KMS-11 (cell line): Measurements from ENCODE around the gene RETSAT.
"Not testable (repeated sequence)": the region's sequence is repeated elsewhere in the genome, so short reads cannot be mapped to it uniquely, and the experiment has no call there.

Experiments used
- H2AFZ ChIP-seq: fragments of 200-600 bp; sonication (generic); 2 replicates; pipeline ENCODE4 v1.6.1; 2016; ENCODE audit warnings: antibody characterized with exemption, mixed run types, low read depth
- H3K27ac ChIP-seq: fragments of 200-600 bp; sonication (generic); 2 replicates; pipeline ENCODE4 v1.6.1; 2016; ENCODE audit warnings: mild to moderate bottlenecking, mixed run types
- H3K27me3 ChIP-seq: fragments of 200-600 bp; sonication (generic); 2 replicates; pipeline ENCODE4 v1.6.1; 2017; ENCODE audit warnings: mild to moderate bottlenecking, low read depth, mixed run types, moderate library complexity; ENCODE audit not compliant: insufficient read depth
- H3K36me3 ChIP-seq: fragments of 200-600 bp; sonication (generic); 2 replicates; pipeline ENCODE4 v1.6.1; 2017; ENCODE audit warnings: mild to moderate bottlenecking, mixed run types; ENCODE audit not compliant: insufficient read depth
- H3K4me1 ChIP-seq: fragments of 200-600 bp; sonication (generic); 2 replicates; pipeline ENCODE4 v1.6.1; 2016; ENCODE audit warnings: mild to moderate bottlenecking, low read depth, mixed run types; ENCODE audit not compliant: poor library complexity, severe bottlenecking
- H3K4me2 ChIP-seq: fragments of 200-600 bp; sonication (generic); 2 replicates; pipeline ENCODE4 v1.7.0; 2016; ENCODE audit warnings: mild to moderate bottlenecking, mixed run types
- H3K4me3 ChIP-seq: fragments of 200-600 bp; sonication (generic); IDR thresholded peaks from 2 replicates; pipeline ENCODE4 v1.6.1; 2017; ENCODE audit warnings: low read depth, low read length, mixed read lengths; ENCODE audit not compliant: insufficient read depth
- H3K79me2 ChIP-seq: fragments of 200-600 bp; sonication (generic); 2 replicates; pipeline ENCODE4 v1.6.1; 2016; ENCODE audit warnings: low read depth, mixed run types; ENCODE audit not compliant: insufficient read depth
- H3K9ac ChIP-seq: fragments of 200-600 bp; sonication (generic); 2 replicates; pipeline ENCODE4 v1.6.1; 2016; ENCODE audit warnings: mild to moderate bottlenecking, mixed run types
- H4K20me1 ChIP-seq: fragments of 200-600 bp; sonication (generic); 2 replicates; pipeline ENCODE4 v1.6.1; 2016; ENCODE audit warnings: mild to moderate bottlenecking, mixed run types; ENCODE audit not compliant: insufficient read depth
- CTCF ChIP-seq: fragments of 200-600 bp; sonication (generic); conservative IDR thresholded peaks from 2 replicates; pipeline ENCODE4 v1.6.1; 2017; ENCODE audit warnings: low read depth, mild to moderate bottlenecking, antibody characterized with exemption, low read length, moderate library complexity, mixed read lengths

Gene RETSAT

GRCh38 chr2:85318222-85319074 lies 35.9 kb downstream of the RETSAT start:
- Histone ChIP-seq H3K27ac (no peak overlapping the region), H3K79me2 (peaks cover 8% of the 10 kb centered on the region), H3K4me2 (no peak overlapping the region), H2AFZ (no peak overlapping the region), H3K4me1 (no peaks in the 10 kb centered on the region), H3K36me3 (no peaks in the 10 kb centered on the region; the same call in 1 of the 2 replicates), H3K27me3 (no peaks in the 10 kb centered on the region), H4K20me1 (no peaks in the 10 kb centered on the region), H3K9ac (no peak overlapping the region), H3K4me3 (no peak overlapping the region)
- TF ChIP-seq CTCF = no peak

- H2AFZ ChIP-seq, H3K4me2 ChIP-seq, H3K79me2 ChIP-seq, H3K9ac ChIP-seq, H3K27me3 ChIP-seq, H3K27ac ChIP-seq, H3K4me1 ChIP-seq, H4K20me1 ChIP-seq, H3K4me3 ChIP-seq, H3K36me3 ChIP-seq: not testable (repeated sequence)
Measured at GRCh38 chr2:85315921-85316320, 38.4 kb downstream of the RETSAT start.

- Histone ChIP-seq H3K27me3 (no peaks in the 10 kb centered on the region), H3K27ac (no peak overlapping the region), H2AFZ (no peak overlapping the region), H3K4me2 (no peak overlapping the region), H4K20me1 (no peaks in the 10 kb centered on the region), H3K9ac (no peak overlapping the region), H3K4me1 (peaks cover 18% of the 10 kb centered on the region), H3K36me3 (no peaks in the 10 kb centered on the region), H3K79me2 (no peaks in the 10 kb centered on the region), H3K4me3 (no peak overlapping the region)
- no peak for TF ChIP-seq CTCF
Measured at GRCh38 chr2:85314884-85315242, 39.5 kb downstream of the RETSAT start.

GRCh38 chr2:85312404-85312803 lies 41.9 kb downstream of the RETSAT start:
- no peak overlapping the region for H3K4me3 ChIP-seq
- peaks cover 29% of the 10 kb centered on the region for H3K4me1 ChIP-seq
- H3K27me3 ChIP-seq = no peaks in the 10 kb centered on the region
- H4K20me1 ChIP-seq = no peaks in the 10 kb centered on the region
- H3K27ac ChIP-seq = no peak overlapping the region
- no peaks in the 10 kb centered on the region for H3K79me2 ChIP-seq
- H3K4me2 ChIP-seq = no peak overlapping the region
- no peak for TF ChIP-seq CTCF
- no peak overlapping the region for H2AFZ ChIP-seq
- no peak overlapping the region for H3K9ac ChIP-seq
- H3K36me3 ChIP-seq = no peaks in the 10 kb centered on the region

GRCh38 chr2:85310330-85310729 lies 44.0 kb downstream of the RETSAT start:
- Histone ChIP-seq H3K4me3 (peak overlapping the region; percentile 72), H4K20me1 (no peaks in the 10 kb centered on the region), H3K4me1 (peaks cover 29% of the 10 kb centered on the region), H3K27me3 (no peaks in the 10 kb centered on the region), H3K79me2 (no peaks in the 10 kb centered on the region), H3K36me3 (no peaks in the 10 kb centered on the region), H3K4me2 (peak overlapping the region; percentile 63), H3K27ac (peak overlapping the region; percentile 22; the same call in 1 of the 2 replicates), H2AFZ (peak overlapping the region; percentile 32; the same call in 1 of the 2 replicates), H3K9ac (peak overlapping the region; percentile 0; the same call in 1 of the 2 replicates)
- no peak for TF ChIP-seq CTCF
